ENCODE results near the gene CTDSPL2.

DNA sequence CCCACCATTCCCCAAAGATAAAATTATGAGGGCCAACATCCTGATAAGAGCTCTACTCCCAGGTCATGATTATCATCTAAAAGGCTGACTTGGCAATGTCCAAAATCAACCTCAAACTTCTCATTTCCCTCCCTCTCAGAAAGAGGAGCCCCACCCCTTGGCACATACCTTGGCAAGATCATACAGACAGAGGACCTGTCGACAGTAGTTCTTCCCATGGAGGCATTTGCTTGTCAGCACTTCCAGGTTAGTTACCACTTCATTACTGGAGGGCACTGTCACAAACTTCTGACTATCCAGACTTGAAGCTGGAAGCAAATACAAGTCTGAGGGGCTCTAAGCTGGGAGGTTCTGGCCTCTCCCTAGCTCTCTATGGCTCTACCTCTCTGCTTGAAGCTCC, 147.3 kb downstream of the CTDSPL2 start:
- TF ChIP-seq, protein P1, sequence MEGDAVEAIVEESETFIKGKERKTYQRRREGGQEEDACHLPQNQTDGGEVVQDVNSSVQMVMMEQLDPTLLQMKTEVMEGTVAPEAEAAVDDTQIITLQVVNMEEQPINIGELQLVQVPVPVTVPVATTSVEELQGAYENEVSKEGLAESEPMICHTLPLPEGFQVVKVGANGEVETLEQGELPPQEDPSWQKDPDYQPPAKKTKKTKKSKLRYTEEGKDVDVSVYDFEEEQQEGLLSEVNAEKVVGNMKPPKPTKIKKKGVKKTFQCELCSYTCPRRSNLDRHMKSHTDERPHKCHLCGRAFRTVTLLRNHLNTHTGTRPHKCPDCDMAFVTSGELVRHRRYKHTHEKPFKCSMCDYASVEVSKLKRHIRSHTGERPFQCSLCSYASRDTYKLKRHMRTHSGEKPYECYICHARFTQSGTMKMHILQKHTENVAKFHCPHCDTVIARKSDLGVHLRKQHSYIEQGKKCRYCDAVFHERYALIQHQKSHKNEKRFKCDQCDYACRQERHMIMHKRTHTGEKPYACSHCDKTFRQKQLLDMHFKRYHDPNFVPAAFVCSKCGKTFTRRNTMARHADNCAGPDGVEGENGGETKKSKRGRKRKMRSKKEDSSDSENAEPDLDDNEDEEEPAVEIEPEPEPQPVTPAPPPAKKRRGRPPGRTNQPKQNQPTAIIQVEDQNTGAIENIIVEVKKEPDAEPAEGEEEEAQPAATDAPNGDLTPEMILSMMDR (conservative IDR thresholded peaks at IDR 0.05; ENCODE audit: low read depth, low read length) = no peak
- TF ChIP-seq POLR2A (IDR thresholded peaks at IDR 0.05; ENCODE audit: low read depth, low read length) = no peak
- no peak for TF ChIP-seq RAD21 (IDR thresholded peaks at IDR 0.05; ENCODE audit: low read length)
- TF ChIP-seq CEBPB (IDR thresholded peaks at IDR 0.05; ENCODE audit: low read depth, low read length) = no peak
- TF ChIP-seq RFX5 (IDR thresholded peaks at IDR 0.05; ENCODE audit: low read depth, low read length) = no peak
- TF ChIP-seq FOS (IDR thresholded peaks at IDR 0.05; ENCODE audit: low read depth, low read length) = no peak

Measured in IMR-90 (cell line).